Stimulated activated CD4-positive, alpha-beta T cell treated with anti-CD3 and anti-CD28 coated beads, Interleukin-12 subunit alpha, Interleukin-12 subunit beta, amount 100 ng/mL, for 48 hours (primary cell): ENCODE measurements around the gene MYRFL.

ENCODE experiments used
- DNase-seq, 3 donors: peaks; one replicate each; pipeline ENCODE4 v3.0.0-alpha.2; 2020; ENCODE audit warnings: low read depth in 2 of 3, low spot score in 1 of 3

MYRFL gene

DNA sequence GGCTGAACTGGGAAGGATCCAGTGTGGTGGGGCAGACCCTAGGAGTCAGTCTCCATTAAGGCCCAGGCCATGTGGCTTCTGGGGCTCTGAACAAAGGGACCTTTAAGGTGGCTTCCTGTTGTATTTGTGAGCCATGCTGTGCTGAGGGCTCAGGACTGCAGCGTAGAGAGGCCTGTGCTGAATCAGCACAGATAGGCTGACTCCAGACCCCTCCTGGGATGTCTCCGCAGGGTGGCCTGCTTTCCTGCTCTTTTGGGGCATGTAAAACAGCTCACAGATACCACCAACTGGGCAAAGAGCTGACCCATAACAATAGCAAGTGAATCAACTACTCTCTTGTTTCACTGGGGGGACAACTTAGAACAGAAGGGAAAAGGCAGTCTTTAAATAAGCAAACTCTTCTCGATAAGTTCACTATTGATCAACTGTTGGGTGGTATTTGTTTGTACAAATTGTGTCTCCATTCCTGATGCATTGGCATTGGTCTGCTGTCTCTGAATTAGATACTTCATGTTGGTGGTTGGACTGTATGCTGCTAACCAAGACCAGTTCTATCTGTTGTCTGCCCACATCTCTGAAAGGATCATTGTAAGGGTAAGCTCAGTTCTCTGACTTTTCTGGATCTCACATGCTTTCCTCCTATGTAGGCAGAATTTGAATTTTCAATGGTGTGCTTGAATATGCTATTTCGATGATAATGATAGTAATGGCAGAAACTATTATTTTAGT is 71.8 kb downstream of the MYRFL start:
- no peak for DNase-seq

DNA sequence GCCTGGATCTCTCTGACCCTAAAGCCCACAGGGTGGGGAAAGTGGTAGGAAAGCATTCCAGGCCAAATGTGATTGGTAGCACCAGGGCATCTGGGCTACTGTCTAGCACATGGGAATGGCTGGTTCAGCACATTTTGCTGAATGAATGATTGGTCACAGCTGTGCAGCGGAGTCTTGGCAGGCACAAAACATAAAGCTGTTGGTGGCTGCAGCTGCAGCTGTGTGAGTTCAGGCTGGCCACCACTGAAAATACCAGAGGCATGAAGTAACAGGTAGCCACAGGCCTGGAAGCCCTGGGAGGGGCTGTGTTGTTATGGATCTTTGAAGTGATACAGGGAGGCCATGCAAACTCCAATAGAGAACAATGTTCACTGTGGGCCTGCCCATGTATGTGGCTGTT is 72.7 kb downstream of the MYRFL start:
- no peak for DNase-seq

DNA sequence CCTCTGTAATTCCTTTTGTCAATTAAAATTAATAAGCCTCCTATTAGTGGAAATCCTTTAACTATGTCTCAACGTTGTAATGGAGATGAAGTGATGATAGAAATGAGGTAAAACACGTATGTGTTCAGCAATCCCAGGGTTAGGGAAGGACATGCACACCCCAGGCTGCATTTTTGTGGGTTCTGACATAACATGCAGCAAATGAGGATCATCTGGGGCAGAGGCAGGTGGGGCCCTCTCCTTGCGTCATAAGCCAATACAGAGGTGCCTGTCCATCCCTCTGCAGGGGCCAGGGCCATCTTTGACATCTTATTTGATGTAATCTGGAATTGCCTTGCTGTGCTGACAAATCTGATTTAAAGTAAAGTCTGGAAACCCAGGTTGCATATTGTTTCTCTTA is 73.2 kb downstream of the MYRFL start:
- no peak for DNase-seq

DNA sequence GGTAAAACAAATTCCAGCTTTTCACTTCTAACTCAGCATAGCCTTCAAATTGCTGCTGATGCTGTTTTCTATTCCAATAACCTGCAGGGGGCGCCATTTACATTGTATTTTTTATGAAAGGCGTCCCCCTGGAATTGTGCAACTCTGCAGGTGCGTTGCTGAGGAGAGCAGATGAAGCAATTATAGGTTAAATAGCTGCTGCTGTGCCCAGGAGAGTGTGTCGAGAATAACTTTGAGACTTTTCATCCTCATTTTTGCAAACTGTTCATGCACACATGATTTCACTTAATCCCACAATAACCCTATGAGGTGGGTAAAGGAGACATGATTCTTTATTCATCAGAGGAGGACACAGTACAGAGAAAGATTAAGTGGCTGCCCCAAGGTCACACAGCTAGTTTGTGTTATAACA is 75.7 kb downstream of the MYRFL start:
- DNase-seq: peak; percentile 28 to 72 (median 49)

DNA sequence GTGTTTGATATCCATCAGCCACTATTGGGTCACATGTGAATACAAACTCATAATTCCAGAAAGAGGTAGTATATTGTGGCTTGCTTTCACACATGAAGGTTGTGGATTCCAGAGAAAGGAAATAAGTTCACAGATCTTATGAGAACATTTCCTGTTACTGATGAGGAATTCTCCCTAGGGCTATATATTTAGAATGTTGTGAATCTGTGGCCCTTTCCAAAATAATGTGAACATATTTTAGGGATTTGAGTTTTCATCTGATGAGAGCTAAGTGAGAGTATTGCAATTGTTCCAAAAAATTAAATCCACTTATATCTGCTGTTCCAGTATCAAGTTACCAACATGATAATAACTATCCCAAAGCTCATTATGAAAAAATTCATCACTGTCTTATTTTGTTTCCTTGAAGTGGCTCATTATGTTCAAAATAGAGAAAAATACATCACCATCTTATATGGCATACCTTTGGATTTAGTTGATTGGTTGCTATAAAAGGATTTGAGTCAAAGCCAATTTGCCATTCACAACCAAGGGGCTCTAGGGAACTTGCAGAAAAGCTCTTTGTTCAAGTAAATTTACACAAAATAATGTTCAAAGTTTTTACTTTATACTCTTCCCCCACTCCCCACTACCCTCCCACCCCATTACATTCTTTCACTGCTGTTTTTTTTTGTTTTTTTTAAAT is 76.3 kb downstream of the MYRFL start:
- DNase-seq: no peak

DNA sequence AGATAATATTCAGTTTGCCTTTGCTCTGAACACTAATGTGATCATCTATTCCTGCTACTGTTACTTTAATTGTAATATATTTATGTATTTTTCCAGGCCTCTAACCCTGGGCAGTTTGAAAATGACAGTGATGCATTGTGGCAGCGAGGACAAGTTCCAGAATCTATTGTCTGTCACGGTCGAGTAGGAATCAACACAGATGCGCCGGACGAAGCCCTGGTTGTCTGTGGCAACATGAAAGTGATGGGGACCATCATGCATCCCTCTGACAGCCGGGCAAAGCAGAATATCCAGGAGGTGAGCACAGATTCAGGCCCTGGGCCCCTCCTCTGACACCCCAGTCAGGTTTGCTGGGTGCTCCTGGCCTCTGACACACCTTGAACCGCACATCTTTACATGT is 78.5 kb downstream of the MYRFL start:
- no peak for DNase-seq

DNA sequence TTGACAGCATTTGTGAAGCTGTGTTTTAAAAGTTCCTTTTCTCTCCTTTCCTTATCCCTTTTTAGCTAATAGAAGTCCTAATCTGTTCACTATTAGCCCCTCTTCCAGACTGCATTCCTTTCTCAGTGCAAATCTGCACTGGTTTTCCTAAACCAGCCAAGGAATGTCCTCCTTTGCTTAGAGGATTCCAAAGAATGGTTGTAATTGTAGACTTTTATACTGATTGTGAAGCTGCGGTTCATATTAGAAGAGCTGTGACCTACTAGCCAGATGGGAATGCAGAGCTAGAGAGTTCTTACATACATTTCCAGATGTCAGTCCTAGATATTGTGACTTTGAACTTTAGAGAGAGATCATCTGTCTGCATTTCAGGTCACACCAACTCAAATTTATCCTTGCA is 79.8 kb downstream of the MYRFL start:
- no peak for DNase-seq

DNA sequence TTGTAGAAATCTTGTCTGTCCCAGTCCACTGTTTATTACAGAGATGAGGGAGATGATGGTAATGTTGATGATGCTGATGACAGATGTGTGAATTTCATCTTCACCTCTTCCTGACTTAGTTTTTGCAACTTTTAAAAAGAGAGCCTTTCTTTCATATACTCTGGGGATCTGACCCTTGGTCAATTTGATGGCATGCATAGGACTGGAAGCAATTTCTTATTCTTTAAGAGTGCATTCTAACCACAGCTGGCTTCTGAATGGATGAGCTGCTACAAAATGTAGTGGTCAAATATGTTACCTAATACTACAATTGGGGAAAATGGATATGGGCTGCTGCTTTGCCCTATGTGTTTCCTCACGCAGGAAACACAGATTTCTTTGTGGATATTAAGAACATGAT is 80.8 kb downstream of the MYRFL start:
- DNase-seq: no peak

DNA sequence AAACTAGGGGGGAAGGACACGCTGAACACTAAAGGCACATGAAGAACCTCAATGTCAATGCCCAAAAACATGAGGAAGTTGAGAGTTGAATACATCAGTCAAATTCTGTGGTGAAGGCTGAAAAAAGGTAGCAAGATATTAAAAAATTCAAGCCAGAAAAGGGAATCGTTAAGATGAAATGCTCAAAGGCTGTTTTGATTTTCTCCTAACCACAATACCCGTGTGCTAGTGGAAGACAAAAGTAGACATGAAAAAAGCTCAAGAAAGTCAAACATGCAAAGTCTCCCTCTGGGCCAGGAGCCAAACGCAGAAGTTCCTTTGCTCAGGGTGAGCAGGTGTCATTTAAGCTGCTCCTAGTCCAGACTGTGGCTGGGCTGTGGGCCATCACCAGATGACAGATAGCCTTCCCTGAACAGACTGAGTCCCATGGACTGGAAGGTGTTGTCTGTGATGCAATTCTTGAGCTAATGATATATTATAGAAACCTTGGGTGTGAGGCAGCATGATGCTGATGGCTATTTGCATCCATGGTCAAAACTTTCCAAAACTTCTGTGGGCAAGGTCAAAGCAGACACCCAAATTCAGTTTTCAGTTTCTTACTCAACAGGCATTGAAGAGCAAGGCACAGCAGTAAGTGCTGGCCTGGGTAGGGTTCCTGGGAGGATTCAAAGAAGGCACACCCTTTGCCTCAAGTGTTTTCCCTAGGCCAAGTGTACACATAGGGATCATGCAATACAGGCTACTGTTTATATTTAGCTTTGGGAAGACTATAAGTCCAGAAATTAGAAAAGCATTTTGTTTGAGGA is 81.6 kb downstream of the MYRFL start:
- no peak for DNase-seq

DNA sequence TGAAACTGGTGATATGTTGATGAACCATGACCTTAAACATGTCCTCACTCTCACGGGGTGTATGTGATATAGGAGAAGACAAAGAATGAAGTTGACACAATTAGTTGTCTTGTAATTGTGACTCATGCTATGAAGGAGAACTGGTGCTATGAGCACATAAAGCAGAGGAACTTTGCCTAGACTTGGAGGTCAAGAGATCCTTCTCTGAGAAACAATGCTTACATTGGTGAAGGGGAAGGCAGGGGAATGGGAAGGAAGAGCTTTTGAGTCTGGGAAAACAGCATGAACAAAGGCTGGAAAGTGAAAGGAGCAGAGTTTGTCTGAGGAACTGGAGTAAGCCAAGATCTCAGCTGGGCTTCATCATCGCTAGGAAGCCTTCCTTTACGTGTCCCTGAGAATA is 83.2 kb downstream of the MYRFL start:
- DNase-seq: no peak

DNA sequence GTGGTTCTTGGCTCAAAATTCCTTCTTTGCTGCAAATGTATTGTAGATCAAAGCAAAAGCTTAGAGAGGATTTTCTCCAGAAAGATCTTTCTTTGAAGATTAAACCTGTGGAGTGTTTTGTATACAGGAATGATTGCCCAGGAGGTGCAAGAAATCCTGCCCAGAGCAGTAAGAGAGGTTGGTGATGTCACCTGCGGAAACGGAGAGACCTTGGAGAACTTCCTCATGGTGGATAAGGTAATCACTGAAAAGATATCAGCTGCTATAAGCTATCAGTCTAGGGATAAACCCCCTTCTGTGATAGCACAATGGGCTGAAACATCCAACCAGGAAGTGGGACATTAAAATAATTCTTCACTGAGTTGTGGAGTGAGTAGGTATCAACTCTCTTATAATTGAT is 85.7 kb downstream of the MYRFL start:
- DNase-seq: no peak

DNA sequence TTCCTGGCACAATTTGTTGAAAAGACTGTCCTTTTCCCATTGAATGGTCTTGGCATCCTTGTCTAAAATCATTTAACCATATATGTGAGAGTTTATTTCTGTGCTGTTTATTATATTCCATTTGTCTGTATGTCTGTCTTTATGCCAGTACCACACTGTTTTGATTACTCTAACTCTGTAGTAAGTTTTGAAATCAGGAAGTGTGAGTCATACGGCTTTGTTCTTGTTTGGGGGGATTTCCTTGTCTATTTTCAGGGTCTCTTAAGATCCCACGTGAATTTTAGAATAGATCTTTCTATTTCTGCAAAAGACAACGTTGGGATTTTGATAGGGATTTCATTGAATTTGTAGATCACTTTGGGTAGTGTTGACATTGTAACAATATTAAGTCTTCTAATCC is 88.5 kb downstream of the MYRFL start:
- no peak for DNase-seq

DNA sequence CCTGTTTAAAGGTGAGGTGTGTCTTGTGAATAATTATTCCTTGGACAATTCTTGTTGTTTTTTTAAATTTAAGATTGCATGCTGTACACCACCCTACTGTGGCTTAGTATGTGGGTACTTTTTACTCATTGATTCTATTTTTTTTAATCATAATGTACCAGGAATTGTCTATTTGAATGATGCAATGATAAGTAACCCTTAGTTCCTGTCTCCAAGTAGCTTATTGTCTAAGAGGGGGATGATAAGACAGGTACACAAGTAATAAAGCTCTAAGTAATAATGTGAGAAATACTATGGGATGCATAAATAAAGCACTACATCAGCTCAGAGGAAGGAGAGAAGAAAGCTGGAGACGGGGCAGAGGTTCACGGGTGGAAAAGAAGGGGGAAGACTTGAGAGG is 90.9 kb downstream of the MYRFL start:
- no peak for DNase-seq

DNA sequence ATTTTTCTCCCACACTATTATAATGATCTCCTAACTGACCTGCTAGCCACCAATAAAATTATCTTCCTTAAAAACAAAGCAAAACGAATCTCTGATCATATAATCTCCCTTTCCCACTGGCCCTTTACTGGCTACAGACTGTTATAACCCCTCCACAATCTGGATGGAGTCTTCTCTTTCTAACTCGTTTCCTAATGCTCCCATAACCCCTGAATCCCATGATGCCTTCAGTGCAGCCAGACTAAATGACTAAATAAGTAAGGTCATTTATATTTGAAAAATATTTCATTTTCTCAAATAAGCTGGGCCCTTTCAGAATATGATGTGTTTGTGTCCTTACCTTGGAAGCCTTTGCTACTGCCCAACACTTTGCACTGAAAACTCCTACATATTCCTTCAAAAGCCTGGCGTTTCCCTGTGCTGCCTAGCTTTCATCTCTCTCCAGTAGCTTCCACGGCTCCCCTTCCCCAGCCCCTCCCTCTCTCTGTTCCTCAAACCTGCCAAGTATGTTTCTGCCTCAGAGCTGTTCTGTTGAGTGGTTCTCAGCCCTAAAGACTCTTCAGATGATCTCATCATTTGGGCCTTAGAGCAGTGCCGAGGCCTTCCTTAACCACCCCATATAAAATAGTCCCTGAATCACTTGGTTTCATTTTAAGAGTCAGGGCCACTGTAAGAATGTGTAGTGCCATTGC is 91.7 kb downstream of the MYRFL start:
- no peak for DNase-seq

DNA sequence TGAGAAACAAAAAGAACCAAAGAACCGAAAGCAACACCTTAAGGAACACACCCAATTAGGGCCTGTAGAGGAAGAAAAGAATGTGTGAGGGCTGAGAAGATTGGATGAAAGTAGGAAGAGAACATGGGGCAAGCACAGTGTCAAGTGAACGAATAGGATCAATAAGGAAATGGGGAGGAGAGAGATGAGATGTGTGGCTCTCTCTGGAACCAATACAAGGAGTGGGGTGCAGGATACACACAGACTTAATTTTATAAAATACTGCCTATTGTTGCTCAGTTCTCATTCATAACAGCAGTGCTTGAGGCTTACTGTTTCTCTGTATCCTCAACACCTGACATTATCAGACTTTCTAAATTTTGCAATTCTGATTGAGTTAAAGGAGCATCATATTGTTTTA is 93.3 kb downstream of the MYRFL start:
- DNase-seq: no peak

DNA sequence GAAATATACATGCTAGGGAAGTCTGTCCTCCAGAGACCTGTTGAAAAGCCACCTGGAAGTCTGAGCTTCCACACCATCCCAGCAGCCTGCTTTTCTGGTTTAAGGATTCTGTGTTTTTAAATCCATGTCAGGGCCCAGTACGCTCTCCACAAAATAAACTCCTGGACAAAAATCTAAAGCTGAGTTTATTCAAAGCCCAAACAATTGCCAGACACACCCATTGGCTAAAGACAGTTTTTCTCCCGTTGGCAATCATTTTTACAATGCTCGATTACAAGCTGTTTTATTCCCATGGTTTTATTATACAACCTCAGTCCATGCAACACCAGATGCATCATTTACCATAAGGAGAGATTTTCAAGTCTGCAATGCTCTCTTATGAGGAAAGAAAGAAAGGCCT is 94.5 kb downstream of the MYRFL start:
- DNase-seq: no peak

DNA sequence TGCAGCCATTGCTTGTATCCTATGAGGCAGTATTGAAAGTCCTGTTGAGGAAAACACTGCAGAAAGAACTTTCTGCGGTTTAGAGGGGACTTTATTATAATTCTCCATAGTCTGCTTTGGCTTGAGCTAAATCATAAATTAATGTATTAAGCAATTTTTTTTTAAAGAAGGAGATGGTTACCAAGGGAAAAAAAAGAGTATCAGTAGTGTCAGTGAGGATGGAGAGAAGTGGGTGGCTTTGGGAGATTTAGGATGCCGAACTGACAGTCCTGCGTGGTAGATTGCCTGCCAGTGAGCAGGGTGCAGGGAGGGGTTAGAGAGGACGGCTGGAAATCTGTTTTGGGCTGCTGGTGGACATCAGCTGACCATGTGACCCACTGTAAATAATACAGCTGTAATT is 96.8 kb downstream of the MYRFL start:
- no peak for DNase-seq

DNA sequence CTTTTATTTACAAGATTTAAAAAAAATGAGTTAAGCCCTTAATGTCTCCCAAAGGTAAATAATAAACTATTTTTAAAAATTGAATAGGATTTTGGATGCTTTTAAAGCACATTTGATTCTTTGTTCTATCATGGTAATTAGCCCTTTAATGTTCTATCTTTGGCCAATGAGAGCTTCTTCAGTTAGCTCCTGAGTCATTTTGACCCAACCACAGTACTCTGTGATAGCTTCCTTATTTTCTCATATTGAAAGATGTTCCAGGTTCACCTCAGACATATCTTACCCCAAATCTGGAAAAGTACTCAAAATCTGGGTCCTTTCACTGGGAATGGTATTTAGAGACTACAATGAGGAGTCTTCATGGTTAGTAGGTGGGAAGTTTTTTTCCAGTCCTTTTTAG is 98.0 kb downstream of the MYRFL start:
- DNase-seq: no peak

DNA sequence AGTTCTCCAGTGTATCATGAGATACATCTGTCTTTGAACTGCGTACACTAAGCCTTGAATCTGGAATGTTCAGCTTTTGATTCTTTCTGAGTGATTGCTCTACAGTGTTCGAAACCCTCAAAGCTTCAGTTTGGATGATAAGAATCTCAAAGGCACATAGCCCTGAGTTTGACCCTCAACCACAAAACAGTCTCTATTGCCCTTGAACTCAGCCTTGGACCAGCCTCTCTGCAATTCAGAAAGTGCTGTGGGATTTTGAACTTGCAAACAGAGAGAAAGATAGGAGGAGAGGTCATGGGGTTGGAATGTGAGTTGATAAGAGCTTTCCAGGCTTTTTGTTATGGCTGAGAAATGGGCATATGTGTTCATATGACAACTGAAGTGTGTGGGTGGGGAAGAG is 100.3 kb downstream of the MYRFL start:
- no peak for DNase-seq

DNA sequence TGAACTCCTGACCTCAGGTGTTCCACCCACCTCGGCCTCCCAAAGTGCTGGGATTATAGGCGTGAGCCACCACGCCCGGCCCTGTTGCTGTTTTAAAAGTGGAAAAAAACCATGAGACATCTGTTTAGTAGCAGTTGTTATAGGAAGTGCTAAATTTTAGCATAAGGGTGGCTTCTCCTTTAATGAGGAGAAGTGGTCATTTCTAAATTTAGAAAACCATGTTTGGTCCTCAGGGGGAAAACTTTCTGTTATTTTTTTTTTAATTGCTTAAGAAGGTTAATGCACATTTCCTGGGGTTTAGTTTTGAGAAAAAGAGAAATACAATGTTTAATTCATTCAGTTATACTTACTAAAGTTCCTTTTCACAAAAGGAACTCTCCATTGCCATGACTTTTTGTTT is 102.1 kb downstream of the MYRFL start:
- DNase-seq: no peak

DNA sequence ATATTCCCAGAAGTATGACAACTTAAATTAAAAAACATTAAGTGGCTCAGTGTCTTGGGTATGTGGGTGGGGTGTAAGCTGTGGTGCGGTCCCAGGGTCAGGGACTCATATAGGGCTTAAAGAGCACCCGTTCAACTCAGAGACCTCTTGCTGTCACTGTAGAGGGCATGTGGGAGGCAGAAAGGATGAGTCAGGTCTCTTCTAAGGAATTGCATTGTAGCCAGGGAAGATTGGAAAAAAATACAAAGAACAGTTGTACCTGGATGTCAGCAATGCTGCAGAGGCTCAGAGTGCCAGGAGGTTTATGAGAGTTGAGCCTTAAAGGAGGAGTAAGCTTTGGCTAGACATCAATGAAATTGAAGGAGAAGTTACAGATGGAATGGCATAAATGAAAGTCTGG is 104.1 kb downstream of the MYRFL start:
- no peak for DNase-seq

DNA sequence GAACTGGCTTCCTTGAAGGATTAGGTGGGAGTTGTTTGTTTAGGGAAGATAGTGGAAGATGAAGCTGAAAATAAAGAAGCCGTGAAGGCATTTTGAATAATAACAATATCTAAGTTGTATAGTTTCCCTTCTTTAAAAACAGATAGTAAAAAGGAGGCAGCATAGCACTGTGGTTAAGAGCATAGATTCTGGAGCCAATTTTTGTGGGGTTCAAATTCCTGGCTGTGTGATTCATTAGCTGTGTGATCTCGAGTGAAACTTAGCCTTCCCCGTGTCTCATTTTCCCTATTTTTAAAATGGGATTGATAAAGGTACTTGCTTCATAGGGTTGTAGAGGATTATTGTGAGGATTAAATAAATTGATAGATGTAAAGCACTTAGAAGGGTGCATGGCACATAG is 104.5 kb downstream of the MYRFL start:
- no peak for DNase-seq
